ENCODE data around the gene RANBP10.
"Not testable (repeated sequence)": the region's sequence is repeated elsewhere in the genome, so short reads cannot be mapped to it uniquely, and the experiment has no call there.

RANBP10 gene

DNA sequence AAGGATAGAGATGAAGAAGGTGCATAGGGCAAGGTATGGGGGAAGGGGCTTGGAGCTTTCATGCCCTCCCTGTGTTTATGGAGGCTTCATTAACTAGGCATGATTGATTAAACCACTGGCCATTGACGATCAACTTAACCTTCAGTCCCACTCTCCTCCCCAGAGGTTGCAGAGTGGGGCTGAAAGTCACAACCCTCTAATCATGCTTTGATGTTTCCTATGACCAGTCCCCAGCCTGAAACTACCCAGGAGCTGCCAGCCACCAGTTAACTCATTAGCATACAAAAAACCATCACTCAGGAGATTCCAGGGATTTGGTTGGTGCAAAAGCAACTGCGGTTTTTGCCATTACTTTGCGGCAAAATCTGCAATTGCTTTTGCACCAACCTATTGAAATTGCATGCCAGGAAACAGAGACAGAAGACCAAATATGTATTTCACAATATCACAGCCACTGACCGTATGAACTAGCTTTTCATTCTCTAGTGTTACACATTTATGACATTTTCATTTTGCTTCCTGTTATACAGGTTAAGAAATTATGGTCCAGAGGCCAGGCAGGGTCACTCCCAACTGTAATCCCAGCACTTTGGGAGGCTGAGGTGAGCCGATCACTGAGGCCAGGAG, 92.6 kb downstream of the RANBP10 start:
- DNase-seq (ENCODE audit: low read depth) = no peak

DNA sequence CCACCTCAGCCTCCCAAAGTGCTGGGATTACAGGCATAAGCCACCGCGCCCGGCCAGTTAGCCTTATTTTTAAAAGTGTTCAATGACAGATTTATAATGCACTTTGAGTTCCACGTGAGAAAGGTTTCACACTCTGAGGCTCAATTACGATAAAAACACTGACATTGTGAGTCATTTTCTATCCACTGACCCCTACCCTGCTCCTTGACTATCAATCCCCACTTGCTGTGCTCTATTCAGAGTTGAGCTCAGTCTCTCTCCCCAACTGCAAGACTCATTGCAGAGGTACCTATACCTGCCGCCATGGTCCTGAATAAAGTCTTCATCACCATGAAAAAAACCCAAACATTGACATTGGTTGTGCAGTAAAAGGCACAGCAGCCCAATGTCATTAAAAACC, 95.8 kb downstream of the RANBP10 start:
- DNase-seq (ENCODE audit: low read depth) = no peak

DNA sequence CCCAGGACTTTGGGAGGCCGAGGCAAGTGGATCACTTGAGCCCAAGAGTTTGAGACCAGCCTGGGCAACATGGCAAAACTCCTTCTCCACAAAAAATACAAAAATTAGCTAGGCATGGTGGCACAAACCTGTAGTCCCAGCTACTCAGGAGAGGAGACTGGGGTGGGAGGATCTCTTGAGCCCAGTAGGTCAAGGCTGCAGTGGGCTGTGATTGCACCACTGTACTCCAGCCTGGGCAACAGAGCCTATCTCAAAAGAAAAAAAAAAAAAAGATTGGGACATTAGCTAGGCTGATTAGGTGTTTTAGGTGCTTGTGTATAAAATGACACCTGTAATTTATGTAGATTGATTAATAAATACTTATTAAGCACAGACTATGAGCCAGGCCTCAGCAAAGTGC, 97.3 kb downstream of the RANBP10 start:
- DNase-seq (ENCODE audit: low read depth) = no peak

DNA sequence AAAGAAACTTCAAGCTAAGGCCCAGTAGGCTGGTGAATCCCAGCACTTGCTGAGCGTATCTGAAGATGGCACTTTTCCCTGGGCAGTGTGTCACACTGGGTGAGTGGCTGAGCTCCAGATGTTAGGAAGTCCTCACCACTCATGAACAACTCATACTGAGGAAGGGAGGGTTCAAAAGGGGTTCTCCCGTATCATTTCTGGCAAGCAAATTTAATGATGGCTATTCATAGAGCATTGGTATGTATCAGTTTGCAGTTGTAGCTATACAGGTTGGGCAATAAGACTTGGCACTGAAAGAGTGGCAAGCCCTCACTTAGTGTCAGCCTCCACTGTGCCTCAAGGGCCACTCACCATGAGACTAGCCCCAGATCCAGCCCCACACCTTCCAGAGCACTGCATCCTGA, 98.0 kb downstream of the RANBP10 start:
- DNase-seq (ENCODE audit: low read depth) = no peak

DNA sequence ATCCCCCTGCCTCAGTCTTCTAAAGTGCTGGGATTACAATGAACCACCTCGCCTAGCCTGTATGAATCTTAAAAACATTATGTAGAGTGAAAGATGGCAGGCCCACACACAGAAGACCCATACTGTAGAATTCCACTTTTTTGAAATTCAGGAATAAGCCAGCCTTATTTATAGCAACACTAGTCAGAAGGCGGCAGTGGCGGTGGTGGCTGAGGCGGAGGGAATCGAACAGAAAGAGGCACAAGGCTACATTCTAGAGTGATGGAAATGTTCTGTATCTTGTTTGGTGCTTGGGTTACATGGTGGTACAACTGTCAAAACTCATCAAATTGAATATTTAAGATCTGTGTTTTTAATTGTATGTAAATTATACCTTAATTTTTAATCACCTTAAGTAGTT, 98.6 kb downstream of the RANBP10 start:
- no peak for DNase-seq (ENCODE audit: low read depth)

DNA sequence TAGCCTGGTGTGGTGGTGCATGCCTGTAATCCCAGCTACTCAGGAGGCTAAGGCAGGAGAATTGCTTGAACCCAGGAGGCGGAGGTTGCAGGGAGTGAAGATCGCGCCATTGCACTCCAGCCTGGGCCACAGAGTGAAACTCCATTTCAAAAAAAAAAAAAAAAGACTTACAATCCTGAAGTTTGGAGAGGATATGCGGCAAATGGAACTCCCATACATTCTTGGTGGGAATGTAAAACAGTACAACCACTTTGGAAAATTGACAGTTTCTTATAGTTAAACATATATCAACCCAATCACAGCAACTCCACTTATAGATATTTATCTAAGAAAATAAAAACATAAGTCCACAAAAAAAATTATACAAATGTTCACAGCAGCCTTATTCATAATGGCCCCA, 99.2 kb downstream of the RANBP10 start:
- no peak for DNase-seq (ENCODE audit: low read depth)

DNA sequence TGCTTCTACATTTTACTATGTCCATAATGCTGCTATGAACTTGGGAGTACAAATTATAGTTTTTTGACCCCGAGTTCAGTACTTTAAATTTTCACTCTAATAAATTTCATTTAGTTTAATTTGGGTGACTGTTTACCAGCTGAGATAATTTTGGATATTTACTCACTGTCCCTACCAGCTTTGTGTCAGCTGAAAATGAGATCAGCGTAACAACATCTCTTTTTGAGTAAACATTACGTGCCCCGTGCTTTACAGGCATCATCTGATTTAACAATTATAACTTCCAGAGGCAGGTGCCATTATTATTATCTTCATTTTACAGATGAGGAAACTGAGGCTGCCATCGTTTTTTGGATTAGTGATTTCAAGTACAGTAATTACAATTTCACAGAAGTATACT, 102.2 kb downstream of the RANBP10 start:
- DNase-seq (ENCODE audit: low read depth) = no peak

DNA sequence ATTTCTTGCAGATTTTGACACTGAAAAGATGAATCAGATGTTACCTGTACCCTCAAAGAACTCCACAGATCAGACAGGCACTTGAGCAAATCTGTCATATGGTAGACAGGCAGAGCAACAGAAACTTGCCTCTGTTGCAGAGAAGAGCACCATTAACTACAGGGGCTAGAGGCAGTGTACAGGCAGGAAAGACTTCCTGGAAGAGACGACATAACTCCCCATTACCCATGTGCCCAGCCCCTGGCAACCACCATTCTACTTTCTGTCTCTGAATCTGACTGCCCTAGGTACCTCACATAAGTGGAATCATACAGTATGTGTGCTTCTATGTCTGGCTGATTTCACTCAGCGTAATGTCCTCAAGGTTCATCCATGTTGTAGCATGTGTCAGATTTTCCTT, 102.7 kb downstream of the RANBP10 start:
- no peak for DNase-seq (ENCODE audit: low read depth)

DNA sequence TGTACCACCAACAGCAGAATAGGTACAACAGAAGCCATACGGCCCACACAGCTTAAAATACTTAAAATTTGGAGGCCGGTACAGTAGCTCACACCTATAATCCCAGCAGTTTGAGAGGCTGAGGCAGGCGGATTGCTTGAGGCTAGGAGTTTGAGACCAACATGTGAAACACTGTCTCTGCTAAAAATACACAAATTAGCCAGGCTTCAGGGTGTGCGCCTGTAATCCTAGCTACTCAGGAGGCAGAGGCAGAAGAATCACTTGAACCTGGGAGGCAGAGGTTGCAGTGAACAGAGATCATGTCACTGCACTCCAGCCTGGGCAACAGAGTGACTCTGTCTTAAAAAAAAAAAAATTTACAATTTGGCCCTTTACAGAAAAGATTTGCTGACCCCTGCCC, 104.2 kb downstream of the RANBP10 start:
- no peak for DNase-seq (ENCODE audit: low read depth)

DNA sequence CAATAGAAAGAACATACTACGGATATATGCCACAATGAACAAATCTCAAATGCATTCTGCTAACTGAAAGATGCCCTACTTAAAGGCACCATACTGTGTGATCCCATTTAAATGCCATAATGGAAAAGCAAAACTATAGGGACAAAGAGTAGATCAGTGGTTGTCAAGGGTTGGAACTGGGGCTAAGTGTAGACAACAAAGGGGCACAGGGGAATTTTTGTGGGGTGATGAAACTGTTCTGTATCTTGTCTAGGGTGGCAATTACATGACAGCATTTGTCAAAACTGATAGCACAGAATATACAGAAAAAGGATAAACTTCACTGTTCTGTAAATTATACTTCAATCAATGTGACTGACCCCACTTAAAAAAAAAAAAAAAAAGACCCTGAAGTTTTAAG, 104.9 kb downstream of the RANBP10 start:
- DNase-seq (ENCODE audit: low read depth) = no peak

DNA sequence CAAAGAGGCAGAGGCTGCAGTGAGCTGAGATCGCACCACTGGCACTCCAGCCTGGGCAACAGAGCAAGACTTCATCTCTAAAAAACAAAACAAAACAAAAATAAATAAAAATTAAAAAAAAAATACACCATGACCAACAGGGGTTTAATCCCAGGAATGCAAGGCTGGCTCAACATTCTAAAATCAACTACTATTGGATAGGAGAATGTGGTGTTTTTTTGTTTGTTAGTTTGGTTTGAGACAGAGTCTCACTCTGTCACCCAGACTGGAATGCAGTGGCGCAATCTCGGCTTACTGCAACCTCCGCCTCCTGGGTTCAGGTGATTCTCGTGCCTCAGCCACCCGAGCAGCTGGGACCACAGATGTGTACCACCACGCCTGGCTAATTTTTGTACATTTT, 107.1 kb downstream of the RANBP10 start:
- DNase-seq (ENCODE audit: low read depth) = no peak

DNA sequence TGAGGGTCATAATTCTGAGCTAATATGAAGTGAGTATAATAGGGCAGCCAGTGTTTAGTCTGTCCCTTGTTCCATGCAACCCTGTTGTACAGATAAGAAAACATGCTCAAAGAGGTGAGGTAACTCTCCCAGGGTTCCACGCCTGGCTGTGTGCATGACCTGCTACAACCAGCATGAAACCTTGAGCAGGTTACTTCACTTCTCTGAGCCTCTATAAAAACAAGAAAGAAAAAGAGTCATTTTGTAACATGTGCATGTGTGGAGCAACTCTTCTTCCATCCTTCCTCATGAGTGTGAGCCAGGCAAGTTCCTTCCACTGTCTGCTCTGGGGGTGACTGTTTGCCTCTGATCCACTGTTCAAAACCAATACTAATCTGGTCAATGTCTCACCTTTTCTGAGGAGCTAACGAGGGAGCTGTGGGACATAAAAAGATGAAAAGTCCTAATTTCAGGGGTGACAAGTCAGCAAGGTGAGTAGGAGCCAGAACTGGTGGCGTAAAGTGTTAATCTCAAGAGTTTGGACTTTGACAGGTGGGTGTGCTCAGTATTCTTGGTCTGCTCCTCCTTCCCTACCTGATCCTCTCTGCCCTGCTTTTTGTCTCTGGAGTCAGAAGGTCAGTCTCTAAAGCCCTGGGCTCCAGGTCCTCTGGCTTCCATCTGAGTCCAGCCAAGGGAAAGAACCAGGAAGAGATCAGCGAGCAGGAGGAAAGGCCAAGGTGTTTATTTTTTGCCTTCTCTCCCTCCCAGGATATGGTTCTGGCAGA, 108.8 kb downstream of the RANBP10 start:
- no peak for DNase-seq (ENCODE audit: low read depth)

DNA sequence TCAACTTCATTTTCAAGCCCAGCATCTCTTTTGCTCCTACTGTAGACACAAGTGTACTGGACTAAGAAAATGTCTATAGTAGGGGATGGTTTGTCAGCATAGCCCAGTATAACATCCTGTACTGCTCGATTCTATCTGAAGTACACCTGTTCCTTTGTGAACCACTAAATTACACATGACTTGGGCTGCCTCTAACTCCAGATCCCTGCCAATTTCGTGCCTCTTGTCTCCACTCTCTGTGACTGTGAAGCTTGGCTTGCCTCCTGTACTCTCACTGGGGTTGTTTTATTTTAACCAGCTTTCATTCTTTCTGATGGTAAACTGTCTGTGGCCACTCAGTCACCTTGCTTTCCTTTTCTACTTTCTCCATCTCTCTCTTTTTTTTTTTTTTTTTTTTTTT, 111.7 kb downstream of the RANBP10 start:
- DNase-seq (ENCODE audit: low read depth) = no peak

DNA sequence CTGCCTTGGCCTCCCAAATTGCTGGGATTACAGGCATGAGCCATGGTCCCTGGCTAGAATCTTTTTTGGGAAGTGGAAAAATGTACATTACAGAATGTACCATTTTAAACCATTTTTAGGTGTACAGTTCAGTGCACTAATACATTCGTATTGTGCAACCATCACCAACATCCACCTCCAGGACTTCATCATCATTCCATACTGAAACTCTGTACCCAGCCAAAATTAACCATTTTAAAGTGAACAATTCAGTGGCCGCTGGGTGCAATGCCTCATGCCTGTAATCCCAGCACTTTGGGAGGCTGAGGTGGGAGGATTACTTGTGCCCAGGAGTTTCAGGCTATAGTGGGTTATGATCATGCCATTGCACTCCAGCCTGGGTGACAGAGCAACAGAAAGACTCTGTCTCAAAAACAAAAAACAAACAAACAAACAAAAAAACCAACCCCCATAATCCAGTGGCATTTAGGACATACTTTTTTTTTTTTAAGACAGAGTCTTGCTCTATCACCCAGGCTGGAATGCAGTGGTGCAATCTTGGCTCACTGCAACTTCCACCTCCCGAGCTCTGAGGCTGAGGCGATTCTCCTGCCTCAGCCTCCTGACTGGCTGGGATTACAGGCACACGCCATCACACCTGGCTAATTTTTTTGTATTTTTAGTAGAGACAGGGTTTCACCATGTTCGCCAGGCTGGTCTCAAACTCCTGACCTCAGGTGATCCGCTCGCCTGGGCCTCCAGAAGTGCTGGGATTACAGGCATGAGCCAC, 112.7 kb downstream of the RANBP10 start:
- DNase-seq (ENCODE audit: low read depth) = not testable (repeated sequence)

DNA sequence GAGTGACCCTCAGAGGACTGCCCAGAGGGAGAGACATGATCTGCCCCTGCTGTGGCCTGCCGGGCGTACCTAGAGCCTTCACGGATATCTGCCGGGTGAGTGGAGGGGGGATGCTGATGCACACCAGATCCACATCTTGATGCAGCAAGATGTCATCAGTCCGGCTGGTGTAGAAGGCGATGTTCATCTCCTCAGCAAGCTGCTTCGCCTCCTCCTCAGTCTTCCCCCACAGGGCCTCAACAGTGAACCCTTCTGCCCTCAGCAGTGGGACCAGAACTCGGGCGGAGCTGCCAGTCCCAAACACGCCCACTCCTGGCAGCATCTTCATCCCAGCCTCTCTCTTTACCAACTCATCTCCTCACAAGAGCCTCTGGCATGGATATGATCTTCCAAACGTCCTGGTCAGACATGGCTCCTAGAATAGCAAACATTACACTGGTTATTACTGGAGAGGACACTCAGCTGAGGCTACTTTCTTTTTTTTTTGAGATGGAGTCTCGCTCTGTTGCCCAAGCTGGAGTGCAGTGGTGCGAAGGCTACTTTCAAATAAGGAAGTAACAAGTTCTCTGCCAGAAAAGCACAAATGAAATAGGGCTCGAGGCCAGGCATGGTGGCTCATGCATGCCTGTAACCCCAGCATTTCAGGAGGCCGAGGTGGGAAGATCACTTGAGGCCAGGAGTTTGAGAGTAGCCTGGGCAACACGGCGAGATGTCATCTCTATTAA, 120.8 kb downstream of the RANBP10 start:
- no peak for DNase-seq (ENCODE audit: low read depth)

DNA sequence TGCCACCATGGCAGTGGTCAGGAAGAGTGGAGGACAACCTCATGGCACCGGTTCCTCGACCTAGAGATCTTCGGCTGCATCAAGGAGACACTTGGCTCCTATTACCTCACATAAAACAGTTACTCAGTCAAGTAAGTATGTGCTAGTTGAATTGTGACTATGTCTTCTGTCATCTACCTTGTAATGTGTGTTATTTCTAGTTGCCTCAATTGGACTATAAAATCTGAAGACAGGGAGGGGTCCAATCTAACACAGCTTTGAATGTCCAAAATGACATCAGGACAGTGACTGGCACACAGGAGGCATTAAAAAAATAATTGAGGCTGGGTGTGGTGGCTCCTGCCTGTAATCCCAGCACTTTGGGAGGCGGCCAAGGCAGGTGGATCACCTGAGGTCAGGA, 122.6 kb downstream of the RANBP10 start:
- no peak for DNase-seq (ENCODE audit: low read depth)

DNA sequence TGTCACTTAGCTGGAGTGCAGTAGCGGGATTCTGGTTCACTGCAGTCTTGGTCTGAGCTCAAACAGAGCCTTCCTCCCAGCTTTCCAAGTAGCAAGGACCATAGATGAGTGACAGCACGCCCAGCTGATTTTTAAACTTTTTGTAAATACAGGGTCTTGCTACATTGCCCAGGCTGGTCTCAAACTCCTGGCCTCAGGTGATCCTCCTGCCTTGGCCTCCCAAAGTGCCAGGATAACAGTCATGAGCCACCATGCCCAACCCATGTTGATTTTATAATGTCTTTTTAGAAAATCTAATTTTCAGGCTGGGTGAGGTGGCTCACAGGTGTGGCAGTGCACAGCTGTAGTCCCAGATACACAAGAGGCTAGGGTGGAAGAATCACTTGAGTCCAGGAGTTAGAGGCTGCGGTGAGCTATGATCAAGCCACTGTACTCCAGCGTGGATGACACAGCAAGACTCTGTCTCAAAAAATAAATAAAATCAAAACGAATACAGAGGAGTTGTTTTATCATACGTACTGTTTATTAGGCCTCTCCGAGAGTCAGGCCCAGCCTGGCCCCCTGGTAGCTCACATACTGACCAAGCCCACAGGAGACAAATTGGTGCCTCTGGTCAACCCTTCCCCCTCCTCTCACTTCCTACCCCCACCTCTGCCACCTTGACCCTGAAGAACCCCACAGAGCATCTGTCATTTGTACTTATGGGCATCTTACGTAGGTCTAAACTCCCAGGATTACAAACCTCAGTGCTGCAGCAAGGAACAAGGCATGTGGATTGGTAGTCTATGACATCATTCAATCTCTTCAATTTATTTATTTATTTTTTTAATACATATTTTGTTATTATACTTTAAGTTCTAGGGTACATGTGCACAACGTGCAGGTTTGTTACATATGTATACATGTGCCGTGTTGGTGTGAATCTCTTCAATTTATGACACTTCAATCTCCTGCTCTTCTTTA, 126.1 kb downstream of the RANBP10 start:
- DNase-seq (ENCODE audit: low read depth) = no peak

DNA sequence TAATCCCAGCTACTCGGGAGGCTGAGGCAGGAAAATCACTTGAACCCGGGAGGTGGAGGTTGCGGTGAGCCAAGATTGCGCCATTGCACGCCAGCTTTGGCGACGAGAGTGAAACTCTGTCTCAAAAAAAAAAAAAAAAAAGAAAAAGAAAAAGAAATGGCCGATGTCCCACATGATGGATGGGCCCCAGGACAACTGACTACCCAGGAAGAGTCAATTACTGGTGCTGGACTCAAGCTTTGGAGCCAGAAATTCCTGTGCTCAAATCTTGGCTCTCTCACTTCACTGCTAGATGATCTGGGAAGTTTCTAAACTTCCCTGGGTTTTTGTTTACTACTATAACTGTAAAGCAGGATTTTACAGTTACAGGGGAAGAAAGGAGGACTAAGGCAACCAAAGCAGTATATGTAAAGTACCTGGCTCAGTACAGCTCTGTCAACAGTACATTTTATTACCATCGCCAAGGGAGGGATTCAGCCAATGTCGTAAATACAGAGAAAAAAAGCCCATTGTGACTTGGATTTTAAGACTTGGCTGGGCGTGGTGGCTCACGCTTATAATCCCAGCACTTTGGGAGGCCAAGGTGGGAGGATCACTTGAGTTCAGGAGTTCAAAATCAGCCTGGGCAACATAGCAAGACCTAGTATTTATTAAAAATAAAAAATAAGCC, 127.9 kb downstream of the RANBP10 start:
- no peak for DNase-seq (ENCODE audit: low read depth)

DNA sequence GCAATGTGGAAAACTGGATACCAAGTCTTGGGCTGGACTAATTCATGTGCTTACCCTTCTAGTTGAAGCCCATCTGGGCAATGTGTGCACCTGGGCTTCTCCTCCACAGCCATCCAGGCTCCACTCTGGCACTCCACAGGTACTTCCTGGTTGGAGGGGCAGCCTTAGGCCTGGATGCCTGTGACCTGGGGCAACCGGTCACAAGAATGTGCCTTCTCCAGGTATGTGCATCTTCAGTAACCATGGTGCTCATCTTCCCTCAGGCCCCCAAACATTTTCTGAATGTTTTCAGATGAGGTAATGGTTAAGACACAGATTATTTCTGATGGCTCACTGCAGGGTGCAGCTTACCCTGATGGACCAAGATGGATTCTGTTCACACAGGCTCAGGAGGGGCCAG, 128.6 kb downstream of the RANBP10 start:
- DNase-seq (ENCODE audit: low read depth) = no peak

DNA sequence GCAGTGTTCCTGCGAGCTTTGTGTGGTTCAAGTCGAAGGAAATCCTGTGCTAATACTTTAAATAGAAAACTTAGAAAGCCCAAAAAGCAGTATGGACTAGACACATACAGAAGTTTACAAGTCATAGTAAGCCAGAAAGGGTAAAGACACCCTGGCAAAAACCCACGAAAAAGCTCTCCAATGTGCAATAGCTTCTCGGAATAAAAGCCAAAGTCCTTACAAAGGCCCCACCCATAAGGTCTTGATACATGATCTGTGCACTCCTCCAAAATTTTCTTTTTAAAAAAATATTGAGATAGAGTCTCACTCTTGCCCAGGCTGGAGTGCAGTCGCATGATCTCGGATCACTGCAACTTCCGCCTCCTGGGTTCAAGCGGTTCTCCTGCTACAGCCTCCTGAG, 129.4 kb downstream of the RANBP10 start:
- DNase-seq (ENCODE audit: low read depth) = no peak

DNA sequence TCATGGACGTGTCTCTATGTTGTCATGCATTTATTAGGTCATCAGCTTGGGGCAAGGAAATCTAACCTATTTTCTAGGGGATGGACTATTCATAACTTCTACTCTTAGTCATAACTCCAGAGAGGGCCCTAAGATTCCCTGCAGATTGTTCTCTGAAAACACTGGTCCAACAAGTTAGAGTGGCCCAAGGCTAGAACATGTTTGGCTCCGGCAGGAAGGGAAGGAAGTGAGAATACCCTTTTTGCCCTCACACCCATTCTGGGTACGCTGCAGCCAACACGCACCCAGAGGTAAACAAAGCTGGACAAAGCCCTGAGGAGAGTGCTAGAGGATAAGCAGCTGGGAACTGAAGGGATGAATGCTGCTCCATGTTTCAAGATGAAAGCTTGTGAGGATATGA, 129.8 kb downstream of the RANBP10 start:
- DNase-seq (ENCODE audit: low read depth) = no peak
